GM12891 (cell line): ENCODE data around the gene KRTAP4-9.

ENCODE experiments used
- POLR2A ChIP-seq: IDR thresholded peaks from 2 replicates; pipeline ENCODE4 v1.6.1; 2011; ENCODE audit warnings: low read depth, low read length, control low read depth
- POLR2AphosphoS5 ChIP-seq: IDR thresholded peaks from 2 replicates; pipeline ENCODE4 v1.6.1; 2011; ENCODE audit warnings: low read depth, low read length, control low read depth
- SPI1 ChIP-seq: IDR thresholded peaks from 2 replicates; pipeline ENCODE4 v1.6.1; 2011; ENCODE audit warnings: low read depth, low read length, control low read depth
- TAF1 ChIP-seq: IDR thresholded peaks from 2 replicates; pipeline ENCODE4 v1.6.1; 2011; ENCODE audit warnings: low read depth, low read length, control low read depth

DNA sequence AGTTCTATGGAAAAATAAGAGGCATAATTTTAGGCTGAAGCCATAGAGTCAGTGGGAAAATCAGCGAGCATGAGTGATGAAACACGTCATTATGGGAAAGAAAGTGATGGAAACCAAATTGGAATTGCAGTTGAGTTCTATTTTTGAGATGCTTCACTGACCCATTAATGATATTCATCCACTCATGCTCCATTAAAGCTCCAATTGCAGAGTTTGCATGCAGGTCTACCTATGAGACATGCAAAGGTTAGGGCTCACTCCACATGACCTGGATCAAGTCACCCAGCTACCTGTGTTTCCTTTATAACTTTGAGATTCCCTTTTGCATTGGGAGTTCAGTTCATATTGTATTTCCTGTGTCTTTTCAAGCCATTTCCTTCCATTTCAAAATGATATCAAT lies 31.5 kb upstream of the KRTAP4-9 start:
- TF ChIP-seq POLR2AphosphoS5 (no peak), SPI1 (no peak), TAF1 (no peak), POLR2A (no peak)
